Fibroblast of the aortic adventitia (primary cell): ENCODE results near the gene XYLT2. TPM values are rescaled to one million over a fixed set of nuclear protein-coding genes. Genes with fewer than 3 reads are reported as not detected.

Experiments
- DNase-seq: peaks from one replicate; pipeline ENCODE4 v3.0.0-alpha.2; 2010; ENCODE audit warnings: low read depth
- H3K4me3 ChIP-seq: 2 replicates; pipeline ENCODE4 v1.5.1; 2011; ENCODE audit warnings: low read depth, mild to moderate bottlenecking, control low read depth, low read length, moderate library complexity
- total RNA-seq: library from RNA; depleted of rRNA; stranded (reverse); fragments of >200 nt; gene quantifications from 2 replicates; pipeline ENCODE4 v1.2.3, GENCODE V29; 2012; ENCODE audit warnings: low replicate concordance
- TF ChIP-seq, protein P1 (sequence below): IDR thresholded peaks from 2 replicates; pipeline ENCODE4 v1.5.1; 2011; ENCODE audit warnings: mild to moderate bottlenecking, low read length, control low read depth, inconsistent platforms; ENCODE audit not compliant: insufficient read depth

Gene XYLT2
- total RNA-seq, 1 donor, result 33.9 TPM

DNA sequence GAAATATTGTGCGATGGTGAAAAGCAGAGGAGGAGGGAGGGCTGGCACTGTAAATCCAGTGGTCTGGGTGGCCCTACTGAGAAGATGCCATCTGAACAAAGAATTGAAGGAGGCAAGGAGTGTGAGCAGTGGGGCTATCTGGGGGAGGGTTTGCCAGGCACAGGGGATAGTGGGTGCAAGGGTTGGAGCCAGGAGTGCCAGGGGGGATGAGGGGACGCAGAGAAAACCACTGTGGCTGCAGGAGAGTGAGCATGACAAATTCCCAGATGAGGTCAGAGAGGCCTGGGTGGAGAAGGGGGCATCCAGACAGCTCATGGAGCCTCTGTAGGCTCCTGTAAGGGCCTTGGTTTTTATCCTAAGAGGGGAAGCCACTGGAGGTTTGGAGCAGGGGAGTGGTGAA lies 4.8 kb downstream of the XYLT2 start:
- DNase-seq, result no peak
- TF ChIP-seq, protein P1, sequence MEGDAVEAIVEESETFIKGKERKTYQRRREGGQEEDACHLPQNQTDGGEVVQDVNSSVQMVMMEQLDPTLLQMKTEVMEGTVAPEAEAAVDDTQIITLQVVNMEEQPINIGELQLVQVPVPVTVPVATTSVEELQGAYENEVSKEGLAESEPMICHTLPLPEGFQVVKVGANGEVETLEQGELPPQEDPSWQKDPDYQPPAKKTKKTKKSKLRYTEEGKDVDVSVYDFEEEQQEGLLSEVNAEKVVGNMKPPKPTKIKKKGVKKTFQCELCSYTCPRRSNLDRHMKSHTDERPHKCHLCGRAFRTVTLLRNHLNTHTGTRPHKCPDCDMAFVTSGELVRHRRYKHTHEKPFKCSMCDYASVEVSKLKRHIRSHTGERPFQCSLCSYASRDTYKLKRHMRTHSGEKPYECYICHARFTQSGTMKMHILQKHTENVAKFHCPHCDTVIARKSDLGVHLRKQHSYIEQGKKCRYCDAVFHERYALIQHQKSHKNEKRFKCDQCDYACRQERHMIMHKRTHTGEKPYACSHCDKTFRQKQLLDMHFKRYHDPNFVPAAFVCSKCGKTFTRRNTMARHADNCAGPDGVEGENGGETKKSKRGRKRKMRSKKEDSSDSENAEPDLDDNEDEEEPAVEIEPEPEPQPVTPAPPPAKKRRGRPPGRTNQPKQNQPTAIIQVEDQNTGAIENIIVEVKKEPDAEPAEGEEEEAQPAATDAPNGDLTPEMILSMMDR, result no peak
- no peak overlapping the region for H3K4me3 ChIP-seq

DNA sequence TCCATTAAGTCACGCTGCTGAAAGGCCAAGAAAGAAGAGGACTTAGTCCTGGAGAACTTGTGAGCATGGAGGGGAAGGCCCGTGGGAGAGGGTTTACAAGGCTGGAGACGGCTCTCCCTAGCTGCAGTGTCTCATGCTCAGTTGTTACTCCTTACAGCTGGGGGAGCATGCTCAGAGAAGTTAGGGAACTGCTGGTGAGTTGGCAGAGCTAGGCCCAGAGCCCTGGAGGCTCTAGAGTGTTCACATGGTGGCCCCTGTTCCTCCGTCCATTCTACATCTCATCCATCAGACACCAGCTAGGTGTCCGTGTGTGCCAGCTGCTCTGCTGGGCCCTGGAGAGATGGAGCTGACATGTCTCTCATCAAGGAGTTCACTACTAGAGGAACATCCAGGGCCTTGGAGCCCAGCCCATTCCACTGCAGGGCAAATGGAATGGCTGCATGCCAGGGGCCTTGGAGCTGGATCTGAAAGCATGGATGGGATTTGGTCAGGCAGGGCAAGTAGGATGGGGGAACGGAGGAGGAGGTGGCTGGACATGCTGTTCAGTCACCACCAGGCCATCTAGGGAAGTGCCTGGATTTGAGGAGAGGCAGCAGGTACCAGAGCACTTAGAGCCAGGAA lies 6.3 kb downstream of the XYLT2 start:
- DNase-seq, result no peak
- H3K4me3 ChIP-seq, result no peak overlapping the region
- TF ChIP-seq, protein P1, result no peak

DNA sequence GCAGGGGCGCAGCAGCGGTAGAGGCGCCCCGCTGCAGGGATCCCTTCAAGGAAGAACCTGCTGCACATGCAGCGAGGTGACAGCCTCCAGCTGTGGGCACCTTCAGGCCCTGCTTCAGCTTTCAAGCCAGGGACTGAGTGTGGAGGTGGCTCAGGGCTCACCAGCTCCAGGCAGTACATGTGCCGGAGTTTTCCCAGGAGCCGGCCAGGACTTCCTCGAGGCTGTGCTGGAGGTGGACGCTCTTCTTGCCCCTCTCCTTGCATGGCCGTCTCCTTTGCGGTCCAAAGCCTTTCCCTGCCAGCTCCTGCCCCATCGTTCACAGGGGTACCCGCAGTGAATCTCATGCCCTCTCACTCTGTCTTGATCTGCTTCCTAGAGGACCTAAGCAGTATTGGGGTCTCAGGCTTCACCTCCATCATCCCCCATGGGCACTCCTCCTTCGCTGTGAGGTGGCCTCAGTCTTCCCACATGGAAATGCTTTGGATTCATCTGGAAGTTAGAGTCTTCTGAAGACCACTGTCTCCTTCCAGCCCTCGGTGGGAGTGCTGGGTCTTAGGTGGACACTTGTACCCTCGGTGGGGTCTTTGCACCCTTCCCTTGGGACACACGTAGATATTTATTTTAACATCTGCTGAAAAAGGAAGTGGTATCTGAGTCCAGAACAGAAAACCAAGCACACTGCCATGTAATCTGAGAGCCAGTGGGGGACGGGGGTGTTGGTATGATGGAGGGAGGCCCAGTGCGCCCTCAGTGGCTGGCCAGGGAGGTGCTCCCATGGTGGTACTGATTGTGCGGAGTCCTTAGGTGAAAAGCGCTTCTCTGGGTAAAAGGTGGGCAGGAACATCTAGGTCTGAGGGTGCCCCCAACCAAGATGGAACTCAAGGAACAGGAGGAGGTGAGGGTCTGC lies 7.0 kb downstream of the XYLT2 start:
- no peak overlapping the region for H3K4me3 ChIP-seq
- DNase-seq, result no peak
- TF ChIP-seq, protein P1, result no peak

DNA sequence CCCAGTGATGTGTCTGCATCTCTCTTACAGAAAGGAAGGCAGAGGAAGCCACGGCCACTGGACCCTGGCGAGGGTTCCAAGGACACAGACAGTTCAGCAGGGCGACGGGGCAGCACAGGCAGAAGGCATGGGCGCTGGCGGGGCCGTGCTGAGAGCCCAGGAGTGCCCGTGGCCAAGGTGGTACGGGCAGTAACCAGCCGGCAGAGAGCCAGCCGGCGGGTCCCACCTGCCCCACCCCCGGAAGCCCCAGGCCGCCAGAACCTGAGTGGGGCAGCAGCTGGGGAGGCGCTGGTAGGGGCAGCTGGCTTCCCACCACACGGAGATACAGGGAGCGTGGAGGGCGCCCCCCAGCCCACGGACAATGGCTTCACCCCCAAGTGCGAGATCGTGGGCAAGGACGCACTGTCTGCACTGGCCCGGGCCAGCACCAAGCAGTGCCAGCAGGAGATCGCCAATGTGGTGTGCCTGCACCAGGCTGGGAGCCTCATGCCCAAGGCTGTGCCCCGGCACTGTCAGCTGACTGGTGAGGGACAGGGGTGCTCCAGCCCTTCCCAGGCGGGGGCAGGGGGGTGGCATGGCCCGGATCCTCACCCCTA lies 7.8 kb downstream of the XYLT2 start:
- DNase-seq, result no peak
- no peak overlapping the region for H3K4me3 ChIP-seq
- TF ChIP-seq, protein P1, result no peak

DNA sequence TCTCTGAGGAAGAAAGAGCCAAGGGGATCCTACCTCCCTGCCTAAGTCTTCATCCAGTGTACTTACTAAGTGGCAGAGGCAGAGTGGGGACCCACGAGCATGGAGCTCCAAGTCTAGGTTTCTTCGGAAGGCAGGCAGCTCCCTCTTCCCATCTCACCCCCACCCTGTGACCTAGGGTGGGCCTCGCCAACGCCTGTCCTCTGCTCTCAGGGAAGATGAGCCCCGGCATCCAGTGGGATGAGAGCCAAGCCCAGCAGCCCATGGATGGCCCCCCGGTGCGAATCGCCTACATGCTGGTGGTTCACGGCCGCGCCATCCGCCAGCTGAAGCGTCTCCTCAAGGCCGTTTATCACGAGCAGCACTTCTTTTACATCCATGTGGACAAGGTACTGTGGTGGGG lies 8.3 kb downstream of the XYLT2 start:
- H3K4me3 ChIP-seq, result no peak overlapping the region
- DNase-seq, result no peak
- TF ChIP-seq, protein P1, result no peak

DNA sequence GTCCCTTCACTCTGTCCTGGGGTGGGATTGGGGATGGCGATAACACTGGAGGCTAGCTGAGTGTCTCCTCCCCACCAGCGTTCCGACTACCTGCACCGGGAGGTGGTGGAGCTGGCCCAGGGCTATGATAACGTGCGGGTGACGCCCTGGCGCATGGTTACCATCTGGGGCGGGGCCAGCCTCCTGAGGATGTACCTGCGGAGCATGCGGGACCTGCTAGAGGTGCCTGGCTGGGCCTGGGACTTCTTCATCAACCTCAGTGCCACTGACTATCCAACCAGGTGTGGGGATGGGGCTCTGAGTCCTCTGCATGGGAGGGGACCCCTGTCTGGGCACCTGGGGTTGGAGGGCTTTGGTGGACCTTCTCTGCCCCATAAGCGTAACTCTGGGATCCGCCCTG lies 8.8 kb downstream of the XYLT2 start:
- H3K4me3 ChIP-seq, result no peak overlapping the region
- TF ChIP-seq, protein P1, result no peak
- DNase-seq, result no peak
